Activated CD8-positive, alpha-beta memory T cell treated with anti-CD3 and anti-CD28 coated beads, Interleukin-2, amount 50 U/mL, for 24 hours (primary cell): ENCODE measurements around the gene CWF19L1.

Source experiments
- DNase-seq: peaks from one replicate; pipeline ENCODE4 v3.0.0-alpha.2; 2020; ENCODE audit errors: extremely low read depth

CWF19L1 gene

DNA sequence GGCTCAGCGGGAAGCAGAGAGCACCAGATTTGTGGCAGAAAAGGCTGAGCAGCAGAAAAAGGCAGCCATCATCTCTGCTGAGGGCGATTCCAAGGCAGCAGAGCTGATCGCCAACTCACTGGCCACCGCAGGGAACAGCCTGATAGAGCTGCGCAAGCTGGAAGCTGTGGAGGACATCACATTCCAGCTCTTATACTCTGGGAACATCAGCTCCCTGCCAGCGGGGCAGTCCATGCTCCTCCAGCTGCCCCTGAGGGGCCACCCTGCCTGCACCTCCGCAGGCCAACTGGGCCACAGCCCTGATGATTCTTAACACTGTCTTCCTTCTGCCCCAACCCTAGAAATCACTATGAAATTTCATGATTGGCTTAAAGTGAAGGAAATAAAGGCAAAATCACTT is 18.6 kb downstream of the CWF19L1 start:
- no peak for DNase-seq

DNA sequence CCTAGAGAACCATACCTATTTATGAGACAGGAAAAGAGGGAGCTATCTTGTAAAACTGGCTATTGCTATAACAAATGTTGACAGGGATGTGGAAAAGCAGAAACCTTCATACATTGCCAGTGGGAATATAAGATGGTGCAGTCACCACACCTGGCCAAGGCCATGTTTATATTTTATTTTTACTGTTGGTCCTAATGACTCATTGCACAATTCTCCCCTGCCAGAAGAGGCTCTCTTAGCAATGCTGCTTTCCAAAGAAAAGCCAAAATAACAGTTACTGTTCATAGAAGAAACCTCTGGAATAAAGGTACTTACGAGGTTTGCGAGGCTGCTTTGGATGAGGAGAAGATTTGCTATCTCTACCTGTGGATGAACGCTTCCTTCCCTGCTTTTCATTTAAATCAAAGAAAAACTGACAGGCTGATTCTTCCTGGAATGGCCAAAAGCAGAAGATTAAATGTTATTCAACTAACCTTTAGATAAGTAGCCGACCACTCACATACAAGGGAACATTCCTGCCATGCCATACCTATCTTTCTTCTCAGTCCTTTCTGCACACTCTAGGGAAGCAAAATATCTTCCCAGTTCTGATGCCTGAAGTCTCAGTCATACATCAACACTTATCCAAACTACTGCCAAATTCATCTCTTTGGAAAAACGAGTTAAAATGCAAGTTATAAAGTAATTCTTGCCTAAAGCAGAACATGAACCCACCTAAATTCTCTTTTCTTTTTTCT is 21.8 kb downstream of the CWF19L1 start:
- no peak for DNase-seq

DNA sequence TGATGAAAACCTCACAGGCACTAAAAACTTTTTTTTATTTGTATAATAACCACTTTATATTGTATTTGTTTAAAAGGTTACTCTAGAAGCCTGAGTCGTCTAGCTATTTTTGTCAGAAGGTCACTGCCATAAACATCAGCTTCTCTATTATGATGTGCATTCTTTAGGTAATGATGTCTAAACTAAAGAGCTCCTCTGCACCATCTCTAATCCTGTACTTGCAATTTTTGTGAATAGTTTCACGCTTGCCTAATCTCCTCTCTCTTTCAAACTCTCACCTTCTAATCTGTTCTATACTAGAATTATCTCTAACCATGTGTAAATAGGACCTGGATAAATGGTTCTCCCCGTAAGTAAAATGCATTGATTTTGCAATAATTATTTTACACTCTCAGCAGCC is 27.6 kb downstream of the CWF19L1 start:
- no peak for DNase-seq

DNA sequence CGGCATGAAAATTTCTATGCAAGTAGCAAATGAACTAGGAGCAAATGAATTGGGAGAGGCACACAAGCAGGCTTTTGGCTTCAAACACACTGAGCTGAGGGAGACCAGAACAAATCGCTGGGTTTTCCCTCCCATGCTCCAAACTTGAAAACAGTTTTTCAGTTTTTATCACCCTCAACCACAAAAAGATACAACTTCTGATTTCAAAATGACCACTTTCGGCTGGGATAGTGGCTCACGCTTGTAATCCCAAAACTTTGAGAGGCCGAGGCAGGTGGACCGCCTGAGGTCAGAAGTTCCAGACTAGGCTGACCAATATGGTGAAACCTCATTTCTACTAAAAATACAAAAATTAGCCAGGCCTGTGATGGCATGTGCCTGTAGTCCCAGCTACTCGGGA is 29.0 kb downstream of the CWF19L1 start:
- no peak for DNase-seq

DNA sequence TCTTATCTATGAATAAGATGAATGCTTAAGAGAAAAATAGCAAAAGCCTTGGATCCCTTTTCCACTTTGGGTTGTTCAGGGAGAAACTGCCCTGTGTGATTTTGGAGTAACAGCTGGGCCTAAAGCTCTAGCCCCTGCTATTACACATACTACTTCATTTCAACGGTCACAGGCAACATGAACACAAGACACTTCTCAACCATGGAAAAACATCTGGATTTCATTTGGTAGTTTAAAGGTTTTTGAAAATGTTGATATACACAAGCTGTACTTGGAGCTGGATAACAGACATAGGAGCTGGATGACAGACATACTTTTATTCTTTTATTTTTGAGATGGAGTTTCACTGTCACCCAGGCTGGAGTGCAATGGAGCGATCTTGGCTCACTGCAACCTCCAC is 35.3 kb downstream of the CWF19L1 start:
- no peak for DNase-seq

DNA sequence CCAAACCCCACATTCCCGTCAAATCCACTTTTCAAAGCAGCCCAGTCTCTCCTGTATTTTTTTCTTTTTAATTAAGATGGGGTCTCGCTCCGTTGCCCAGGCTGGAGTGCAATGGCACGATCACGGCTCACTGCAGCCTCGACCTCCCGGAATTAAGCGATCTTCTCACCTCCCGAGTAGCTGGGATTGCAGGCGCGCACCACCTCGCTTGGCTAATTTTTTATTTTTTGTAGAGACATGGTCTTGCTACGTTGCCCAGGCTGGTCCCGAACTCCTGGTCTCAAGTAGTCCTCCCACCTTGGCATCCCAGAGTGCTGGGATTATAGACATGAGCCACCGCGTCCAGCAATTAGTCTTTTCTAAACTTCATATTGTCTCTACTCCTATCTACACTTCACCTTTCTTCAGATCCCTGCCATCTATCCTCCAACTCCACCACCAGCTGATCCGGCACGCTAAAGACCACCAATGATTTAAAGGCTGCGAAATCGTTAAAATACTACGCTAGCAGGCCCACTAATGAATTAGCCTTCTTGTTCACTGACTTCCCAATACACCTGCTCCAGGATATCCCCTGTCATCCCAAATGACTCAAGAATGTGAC is 37.5 kb downstream of the CWF19L1 start:
- DNase-seq: no peak

DNA sequence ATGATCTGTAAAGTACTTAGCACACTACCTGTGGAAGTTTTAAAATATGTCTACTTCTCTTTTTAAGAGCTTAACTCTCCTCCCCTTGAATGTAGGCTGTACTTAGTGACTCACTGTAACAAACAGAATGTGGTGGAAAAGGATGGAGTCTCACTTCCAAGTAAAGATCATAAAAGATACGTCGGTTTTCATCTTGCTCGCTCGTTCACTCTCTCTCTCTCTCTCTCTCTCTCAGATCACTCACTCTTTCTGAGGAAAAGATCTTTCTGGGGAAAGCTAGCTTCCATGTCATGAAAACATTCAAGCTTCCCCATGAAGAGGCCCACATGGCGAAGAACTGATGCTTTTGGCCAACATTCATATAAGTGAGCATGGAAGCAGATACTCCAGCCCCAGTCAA is 43.6 kb downstream of the CWF19L1 start:
- DNase-seq: no peak

DNA sequence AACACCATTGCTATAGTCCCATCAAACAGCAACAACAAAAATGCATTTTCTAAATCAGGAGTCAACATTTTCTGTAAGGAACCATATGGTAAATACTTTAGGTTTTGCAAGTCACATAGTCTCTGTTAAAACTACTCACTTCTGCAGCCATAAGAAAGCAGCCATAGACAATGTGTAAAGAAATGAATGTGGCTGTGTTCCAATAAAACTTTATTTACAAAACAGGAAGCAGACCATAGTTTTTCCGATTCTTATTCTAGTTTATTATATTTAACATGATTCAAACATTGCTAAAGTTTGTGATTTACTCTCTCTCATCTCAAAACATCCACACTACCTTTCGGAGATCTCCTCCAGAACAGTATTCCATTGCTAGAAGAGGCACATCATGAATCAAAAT is 44.9 kb downstream of the CWF19L1 start:
- DNase-seq: no peak

DNA sequence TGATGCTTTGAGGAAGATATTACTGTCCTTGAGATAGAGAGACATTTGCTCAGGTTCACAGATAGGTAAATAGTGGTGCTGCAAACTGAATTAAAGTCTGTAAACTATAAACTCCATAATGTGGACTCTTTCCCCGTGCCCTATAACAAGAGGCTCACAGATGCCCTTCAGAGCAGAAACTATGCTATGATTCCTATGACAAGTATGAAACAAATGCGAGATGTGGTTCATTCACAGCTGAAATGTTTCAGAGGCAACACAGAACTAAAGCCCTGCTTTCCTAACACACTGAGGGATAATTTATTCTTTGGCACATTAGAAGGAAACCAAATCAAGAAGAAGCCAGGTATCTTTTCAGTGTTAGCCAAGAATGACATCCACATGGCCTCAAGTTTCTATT is 51.4 kb downstream of the CWF19L1 start:
- no peak for DNase-seq

DNA sequence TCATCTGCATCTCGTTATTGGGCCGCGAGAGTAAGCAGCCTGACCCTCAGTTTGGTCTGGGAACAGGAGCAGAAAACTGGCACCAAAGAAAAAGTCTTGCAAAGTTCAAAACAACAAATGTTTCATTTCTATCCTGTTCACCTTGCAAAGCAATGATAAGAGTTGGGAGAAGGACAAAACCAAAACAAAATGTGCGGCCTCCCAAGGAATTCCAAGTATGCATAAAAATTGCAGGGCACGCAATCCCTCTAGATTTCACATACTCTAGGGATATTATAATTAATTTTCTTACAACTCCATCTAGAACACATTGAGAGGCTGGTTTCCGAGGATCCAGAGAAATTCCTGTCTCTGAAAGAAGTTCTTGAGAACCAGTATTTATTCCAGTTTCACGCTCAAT is 58.1 kb downstream of the CWF19L1 start:
- DNase-seq: no peak

DNA sequence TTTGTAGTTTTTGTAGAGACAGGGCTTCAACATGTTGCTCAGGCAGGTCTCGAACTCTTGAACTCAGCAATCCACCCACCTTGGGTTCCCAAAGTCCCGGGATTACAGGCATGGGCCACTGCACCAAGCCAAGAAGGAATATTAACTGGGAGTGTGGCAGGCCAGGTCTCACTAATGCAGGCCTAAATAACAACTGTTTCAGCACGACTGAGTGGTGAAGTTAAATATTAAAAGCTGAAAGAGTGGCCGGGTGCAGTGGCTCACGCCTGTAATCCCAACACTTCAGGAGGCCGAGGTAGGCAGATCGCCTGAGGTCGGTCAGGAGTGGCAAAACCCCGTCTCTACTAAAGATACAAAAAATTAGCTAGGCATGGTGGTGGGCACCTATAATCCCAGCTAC is 59.2 kb downstream of the CWF19L1 start:
- no peak for DNase-seq

DNA sequence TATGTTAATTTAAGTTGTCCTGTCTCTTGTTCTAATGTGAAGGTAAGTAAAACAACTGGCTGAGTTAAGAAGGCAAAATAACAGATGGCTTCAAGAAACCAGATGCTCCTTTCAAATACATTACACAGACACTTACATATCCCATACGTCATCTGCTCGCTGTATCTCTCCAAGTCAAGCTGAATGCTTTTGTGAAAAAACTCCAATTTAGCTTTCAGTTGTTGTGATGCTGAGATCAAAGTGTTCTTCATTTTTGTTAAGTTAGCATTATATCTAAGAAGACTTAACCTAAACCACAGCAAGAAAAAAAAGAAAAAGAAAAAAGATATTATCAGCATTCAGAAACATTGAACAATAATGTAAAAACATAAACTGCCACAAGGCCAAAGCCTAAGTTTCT is 63.1 kb downstream of the CWF19L1 start:
- DNase-seq: no peak

DNA sequence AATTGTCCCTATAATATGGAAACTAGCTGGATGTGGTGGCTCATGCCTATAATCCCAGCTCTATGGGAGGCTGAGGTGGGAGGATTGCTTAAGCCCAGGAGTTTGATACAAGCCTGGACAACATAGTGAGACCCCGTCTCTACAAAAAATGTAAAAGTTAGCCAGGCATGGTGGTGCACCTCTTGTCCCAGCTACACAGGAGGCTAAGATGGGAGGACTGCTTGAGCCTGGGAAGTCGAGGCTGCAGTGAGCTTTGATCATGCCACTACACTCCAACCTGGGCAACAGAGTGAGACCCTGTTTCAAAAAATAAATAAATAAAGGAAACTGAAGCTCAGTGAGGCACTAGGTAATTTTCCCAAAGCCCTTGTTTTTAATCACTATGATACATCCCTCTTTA is 65.9 kb downstream of the CWF19L1 start:
- no peak for DNase-seq

DNA sequence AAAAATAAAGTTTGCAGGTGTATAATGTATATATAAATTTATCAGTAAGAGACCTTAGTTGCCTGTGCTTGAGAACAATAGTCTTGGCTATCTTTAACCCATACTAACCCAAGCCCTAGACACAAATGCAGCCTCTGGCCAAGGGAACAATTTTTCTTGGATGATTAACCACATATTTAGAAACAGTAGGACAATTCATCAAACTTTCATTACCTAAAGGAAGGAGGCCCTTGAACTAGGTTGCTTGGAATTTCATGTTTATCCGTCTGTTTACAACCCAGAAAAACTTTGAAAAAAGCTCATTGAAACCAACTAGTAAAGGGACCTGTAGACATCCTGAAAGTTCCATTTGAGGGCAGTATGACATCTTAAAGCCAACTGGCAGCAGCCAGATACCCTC is 72.7 kb downstream of the CWF19L1 start:
- DNase-seq: no peak

DNA sequence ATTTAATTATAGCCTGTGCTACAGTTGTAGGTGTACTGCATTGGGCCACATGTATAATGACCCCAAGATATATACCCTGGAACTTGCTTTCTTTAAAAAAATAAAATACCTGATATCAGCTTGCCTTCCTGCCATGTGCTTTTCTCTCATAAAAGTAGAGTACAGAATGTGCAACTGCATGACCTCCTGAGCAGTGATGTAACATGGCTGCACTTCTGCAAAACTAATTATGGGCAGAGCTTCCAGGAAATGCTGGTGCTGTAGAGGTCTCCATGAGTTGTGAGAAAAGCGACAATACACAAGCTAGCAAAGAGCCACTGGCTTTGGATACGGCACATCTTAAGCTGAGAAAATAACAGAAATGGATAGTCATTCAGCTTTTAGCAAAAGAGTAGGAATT is 75.1 kb downstream of the CWF19L1 start:
- DNase-seq: no peak

DNA sequence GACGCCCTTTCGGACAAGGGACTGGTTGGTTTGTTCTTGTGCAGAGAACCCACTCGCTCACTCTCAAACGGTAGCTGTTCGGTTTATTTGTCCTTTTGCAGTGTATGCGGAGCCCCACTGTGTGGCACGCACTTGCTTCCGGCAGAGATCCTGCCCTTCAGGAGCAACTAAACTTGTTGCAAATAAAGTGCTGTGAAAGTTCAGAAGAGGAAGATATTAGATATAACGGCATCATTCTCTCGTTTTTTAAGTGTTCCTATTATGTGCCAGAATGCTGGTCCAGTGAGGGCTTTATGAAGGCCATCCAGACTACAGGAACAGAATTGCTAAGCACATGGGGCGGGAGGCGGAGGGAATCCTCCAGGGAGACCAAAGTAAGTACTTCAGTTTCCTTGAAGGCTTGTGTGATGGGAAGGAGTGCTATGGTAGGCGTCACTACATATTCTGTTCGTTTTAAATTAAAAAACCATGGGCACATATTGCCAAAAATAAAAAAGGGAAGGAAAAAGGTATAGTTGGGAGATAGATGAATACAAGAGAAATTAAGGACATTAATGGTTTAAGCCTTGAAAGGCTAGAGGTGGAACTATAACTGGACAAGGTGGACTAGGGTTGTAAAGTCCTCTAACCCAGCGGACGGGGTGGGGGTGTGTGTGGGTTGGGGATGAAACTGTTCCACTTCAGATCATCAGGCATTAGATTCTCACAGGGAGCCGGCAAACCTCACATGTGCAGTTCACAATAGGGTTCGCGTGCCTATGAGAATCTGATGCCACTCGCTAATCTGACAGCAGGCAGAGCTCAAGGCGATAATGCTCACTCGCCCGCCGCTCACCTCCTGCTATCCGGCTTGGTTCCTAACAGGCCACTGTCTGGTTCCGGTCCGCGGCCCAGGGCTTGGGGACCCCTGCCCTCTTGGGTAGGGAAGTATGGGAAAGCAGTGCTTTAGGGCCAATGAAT is 80.9 kb downstream of the CWF19L1 start:
- DNase-seq: no peak

DNA sequence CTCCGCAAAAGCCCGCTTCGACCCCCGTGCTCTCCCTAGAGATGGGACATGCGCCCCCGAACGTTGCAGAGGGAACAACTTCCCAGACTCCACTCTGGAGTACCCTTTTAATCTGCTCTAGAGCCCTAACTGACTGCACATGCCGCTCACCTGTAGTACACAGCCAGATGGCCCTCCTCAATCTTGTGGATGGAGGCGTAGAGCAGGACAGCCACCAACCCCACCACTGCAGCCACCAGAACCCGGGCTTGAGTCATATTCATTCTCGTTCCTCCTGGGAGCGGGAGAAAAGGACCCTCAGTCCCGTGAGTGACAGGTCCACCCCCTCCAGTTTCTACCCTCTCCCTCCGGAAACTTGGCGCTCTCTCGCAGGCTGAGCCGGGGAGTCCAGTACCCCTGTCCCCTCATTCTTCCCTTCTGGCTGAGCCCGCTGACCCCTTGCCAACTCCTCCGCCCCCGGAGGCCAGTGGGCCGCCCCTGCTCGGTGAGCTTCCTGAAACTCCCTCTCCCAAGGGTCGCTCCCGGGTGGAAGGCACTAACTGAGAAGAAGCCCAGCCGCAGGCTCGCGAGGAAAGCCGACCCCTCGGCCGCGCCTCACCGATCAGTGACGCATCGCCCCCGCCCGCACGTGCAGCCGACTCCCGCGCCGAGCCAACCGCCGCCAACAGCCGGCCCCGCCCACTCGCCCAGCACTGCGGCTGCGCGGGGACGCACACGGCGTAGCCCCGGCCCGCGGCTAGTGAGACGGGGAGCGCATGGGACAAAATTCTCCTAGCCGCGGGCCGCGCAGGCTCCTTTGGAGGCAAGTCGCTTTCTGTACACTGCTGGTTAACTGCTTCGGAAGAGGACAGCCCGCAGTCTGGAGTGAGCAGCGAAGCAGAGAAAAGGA is 81.8 kb downstream of the CWF19L1 start, which contains the start of gene ERLIN1:
Gene ERLIN1 (minus strand): TSS at position 666 of the 889 bp plus-strand sequence. CDS start 403 bp downstream, at position 263.
- peak; percentile 83 for DNase-seq

DNA sequence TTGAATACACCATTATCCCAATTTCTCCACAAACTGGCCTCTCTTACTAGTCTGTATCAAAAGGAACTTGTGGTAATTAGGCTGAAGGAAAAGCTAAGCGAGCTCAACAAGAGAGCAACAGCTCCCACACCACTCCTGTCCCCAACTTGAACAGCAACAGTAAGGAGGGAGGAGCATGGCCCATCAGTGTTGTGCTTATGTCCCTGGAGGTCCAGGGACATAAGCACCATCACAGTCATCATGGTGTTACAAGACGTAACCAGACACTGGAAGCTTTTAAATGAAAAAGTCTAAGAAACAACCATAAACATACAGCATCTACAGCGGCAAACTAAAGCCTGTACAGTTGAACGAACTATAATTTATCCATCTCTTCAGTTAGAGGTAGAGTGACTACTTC is 82.6 kb downstream of the CWF19L1 start:
- no peak for DNase-seq

DNA sequence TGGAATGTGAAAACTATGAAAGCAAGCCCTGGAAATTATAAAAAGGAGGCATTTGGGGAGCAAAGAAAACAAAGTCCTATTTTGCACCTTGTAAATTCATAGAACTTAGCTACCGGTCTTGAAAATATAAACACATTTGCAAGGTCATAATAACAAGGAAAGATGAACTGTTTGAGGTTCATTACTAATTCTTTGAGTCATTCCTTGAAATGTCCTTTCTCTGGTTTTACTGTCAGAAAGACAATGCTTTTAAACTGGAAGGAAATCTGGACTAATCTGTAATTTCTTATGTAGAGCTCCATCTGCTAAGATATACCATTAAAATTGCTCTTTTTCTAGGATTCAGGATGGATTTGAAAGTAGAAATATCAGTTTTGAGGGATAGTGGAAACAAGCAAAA is 83.0 kb downstream of the CWF19L1 start:
- DNase-seq: no peak

DNA sequence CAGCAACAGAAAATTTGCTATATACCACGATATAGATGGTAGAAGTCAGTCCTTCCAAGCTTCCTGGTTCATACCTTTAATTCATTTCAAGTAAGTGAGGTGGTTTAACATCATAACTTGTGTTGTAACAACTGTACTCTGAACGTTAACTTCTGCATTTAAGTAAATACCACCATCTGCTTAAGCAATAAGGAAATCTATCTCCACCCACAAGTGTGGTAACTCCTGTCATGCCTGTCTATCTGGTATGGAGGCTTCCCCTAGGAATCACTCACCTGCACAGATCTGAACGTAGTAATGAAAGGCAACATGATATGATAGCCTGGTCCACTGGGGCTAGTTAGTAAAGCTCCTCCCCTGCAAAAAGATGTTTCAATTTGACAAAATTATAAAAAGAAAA is 84.0 kb downstream of the CWF19L1 start:
- DNase-seq: no peak

DNA sequence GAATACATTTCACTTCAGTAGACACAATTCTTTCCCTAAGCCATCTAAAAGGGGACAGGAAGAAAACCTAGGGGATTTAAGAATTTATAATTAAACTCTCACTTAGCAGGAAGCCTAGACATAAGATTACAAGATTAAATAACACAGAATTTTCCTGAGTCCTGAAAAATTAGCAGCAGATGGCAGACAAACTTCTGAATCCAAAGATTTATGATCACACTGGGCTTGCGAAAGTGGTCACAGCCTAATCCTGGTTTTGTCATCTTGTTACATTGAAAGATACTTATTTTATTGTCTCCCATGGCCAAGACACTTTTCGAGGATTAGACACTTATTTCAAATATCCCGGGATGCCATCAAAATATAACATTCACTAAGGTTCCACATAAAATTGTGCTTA is 84.5 kb downstream of the CWF19L1 start:
- no peak for DNase-seq
